ENCODE data around the gene DHRS9.
"Not testable (repeated sequence)": the region's sequence is repeated elsewhere in the genome, so short reads cannot be mapped to it uniquely, and the experiment has no call there.

The DHRS9 gene

GRCh38 chr2:169104848-169105247 is 35.5 kb downstream of the DHRS9 start:
- DNase-seq: no peak

GRCh38 chr2:169105476-169105875 is 36.1 kb downstream of the DHRS9 start:
- no peak for DNase-seq

- no peak for DNase-seq
Observed at GRCh38 chr2:169106134-169106533, 36.8 kb downstream of the DHRS9 start.

- DNase-seq: no peak
Observed at GRCh38 chr2:169106563-169107545, 37.5 kb downstream of the DHRS9 start.

- no peak for DNase-seq
Observed at GRCh38 chr2:169107645-169108044, 38.3 kb downstream of the DHRS9 start.

GRCh38 chr2:169108099-169108884 is 38.9 kb downstream of the DHRS9 start:
- no peak for DNase-seq

GRCh38 chr2:169109502-169110409 is 40.4 kb downstream of the DHRS9 start:
- no peak for DNase-seq

GRCh38 chr2:169110419-169110818 is 41.1 kb downstream of the DHRS9 start:
- DNase-seq: no peak

- DNase-seq: no peak
Observed at GRCh38 chr2:169110916-169111315, 41.6 kb downstream of the DHRS9 start.

GRCh38 chr2:169112841-169113240 is 43.5 kb downstream of the DHRS9 start:
- DNase-seq: no peak

- no peak for DNase-seq
Observed at GRCh38 chr2:169114056-169114455, 44.7 kb downstream of the DHRS9 start.

- DNase-seq: no peak
Observed at GRCh38 chr2:169116327-169116726, 47.0 kb downstream of the DHRS9 start.

GRCh38 chr2:169116993-169117392 is 47.6 kb downstream of the DHRS9 start:
- no peak for DNase-seq

GRCh38 chr2:169118060-169118459 is 48.7 kb downstream of the DHRS9 start:
- DNase-seq: no peak

GRCh38 chr2:169119123-169119760 is 49.9 kb downstream of the DHRS9 start:
- no peak for DNase-seq

GRCh38 chr2:169119851-169120250 is 50.5 kb downstream of the DHRS9 start:
- DNase-seq: no peak

- no peak for DNase-seq
Observed at GRCh38 chr2:169129703-169130243, 60.4 kb downstream of the DHRS9 start.

- no peak for DNase-seq
Observed at GRCh38 chr2:169131587-169132512, 62.5 kb downstream of the DHRS9 start.

- DNase-seq: not testable (repeated sequence)
Observed at GRCh38 chr2:169134272-169134671, 64.9 kb downstream of the DHRS9 start.

- not testable (repeated sequence) for DNase-seq
Observed at GRCh38 chr2:169136428-169136827, 67.1 kb downstream of the DHRS9 start.
